Prostate gland (tissue), 2 donors: ENCODE results near the gene GALNT15.

ENCODE experiments used
- POLR2A ChIP-seq: fragments of 450-650 bp; IDR thresholded peaks from one replicate; pipeline ENCODE4 v1.6.1; 2016; ENCODE audit warnings: antibody characterized with exemption, mild to moderate bottlenecking
- TF ChIP-seq, protein P1 (sequence below), 4 experiments: fragments of 200-600 bp in 2 of 4; fragments of 450-650 bp in 2 of 4; sonication (generic) in 2 of 4; IDR thresholded peaks; 1 replicate in 3 of 4; 2 replicates in 1 of 4; pipeline ENCODE4 v1.5.1; 2016 to 2019; ENCODE audit warnings: antibody characterized with exemption in 4 of 4, mild to moderate bottlenecking in 2 of 4, moderate library complexity in 2 of 4

DNA sequence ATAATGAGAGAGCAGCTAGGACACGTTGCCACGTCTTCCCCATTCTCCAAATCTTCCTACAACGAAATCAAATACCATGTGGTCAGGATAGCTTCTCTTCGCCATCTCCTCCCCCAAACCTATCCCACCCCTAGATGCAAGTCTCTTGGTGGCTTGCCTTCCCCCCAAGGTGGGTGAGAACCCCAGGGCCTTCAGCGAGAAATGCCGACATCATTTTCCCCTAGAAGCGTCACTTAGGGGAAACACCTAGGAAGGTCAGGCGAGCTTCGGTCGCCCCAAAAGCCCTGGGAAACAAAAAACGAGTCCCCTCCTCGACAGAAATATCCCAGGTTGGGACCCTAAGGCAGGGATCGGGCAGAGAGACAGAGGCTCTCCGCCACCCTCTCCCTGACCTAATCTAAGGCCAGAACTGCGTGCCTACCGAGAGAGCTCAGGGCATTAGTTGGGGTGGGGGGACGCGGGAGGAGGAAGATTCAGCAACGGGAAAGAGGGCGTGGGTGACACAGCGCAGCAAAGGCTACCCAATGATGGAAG lies 89.8 kb downstream of the GALNT15 start:
- TF ChIP-seq POLR2A: no peak
- TF ChIP-seq, protein P1, sequence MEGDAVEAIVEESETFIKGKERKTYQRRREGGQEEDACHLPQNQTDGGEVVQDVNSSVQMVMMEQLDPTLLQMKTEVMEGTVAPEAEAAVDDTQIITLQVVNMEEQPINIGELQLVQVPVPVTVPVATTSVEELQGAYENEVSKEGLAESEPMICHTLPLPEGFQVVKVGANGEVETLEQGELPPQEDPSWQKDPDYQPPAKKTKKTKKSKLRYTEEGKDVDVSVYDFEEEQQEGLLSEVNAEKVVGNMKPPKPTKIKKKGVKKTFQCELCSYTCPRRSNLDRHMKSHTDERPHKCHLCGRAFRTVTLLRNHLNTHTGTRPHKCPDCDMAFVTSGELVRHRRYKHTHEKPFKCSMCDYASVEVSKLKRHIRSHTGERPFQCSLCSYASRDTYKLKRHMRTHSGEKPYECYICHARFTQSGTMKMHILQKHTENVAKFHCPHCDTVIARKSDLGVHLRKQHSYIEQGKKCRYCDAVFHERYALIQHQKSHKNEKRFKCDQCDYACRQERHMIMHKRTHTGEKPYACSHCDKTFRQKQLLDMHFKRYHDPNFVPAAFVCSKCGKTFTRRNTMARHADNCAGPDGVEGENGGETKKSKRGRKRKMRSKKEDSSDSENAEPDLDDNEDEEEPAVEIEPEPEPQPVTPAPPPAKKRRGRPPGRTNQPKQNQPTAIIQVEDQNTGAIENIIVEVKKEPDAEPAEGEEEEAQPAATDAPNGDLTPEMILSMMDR (IDR thresholded peaks at IDR 0.05): no peak
